GM12892 (cell line): Measurements from ENCODE around the gene AP4S1.

ENCODE experiments used
- POLR2A ChIP-seq: IDR thresholded peaks from 2 replicates; pipeline ENCODE4 v1.6.1; 2011; ENCODE audit warnings: low read depth, low read length, control low read depth
- POLR2AphosphoS5 ChIP-seq: IDR thresholded peaks from 2 replicates; pipeline ENCODE4 v1.6.1; 2011; ENCODE audit warnings: low read depth, low read length, control low read depth
- TAF1 ChIP-seq: IDR thresholded peaks from 2 replicates; pipeline ENCODE4 v1.6.1; 2011; ENCODE audit warnings: low read depth, mild to moderate bottlenecking, control low read depth, low read length, borderline replicate concordance

DNA sequence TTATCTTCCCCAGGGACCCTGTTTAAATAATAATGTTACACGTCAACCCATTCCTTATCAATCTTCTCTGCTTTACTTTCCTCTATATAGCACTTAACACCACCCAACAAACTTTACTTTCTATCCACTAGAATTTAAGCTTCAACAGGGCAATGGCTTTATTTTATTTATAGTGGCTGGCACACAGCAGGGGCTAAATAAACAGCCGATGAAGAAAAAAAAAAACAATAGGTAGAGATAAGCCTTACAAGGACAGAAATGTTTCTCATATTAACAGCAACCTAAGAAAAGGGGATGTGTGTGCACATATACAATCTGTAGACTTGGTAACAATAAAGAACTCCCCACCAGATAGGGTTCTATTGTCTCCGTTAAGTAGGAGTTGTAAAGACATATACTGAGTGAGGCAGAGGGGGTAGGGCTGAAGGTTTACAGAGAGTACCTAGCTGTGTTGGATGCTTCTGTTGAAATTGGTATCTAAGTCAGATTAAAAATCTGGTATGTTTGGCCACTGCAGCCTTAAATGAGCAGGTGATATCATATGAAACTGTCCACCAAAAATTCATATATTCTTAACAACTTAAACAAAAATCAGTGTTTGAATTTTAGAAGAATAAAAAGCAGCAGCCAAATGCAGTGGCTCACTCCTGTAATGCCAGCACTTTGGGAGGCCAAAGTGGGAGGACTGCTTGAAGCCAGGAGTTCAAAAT is 24.7 kb upstream of the AP4S1 start:
- no peak for TF ChIP-seq TAF1
- no peak for TF ChIP-seq POLR2AphosphoS5
- no peak for TF ChIP-seq POLR2A
